Epithelial cell of proximal tubule (primary cell): ENCODE measurements around the gene EIPR1. TPM values are rescaled to one million over a fixed set of nuclear protein-coding genes. Genes with fewer than 3 reads are reported as not detected.

Experiments used
- DNase-seq: peaks from one replicate; pipeline ENCODE4 v3.0.0-alpha.2; 2011; ENCODE audit warnings: low read depth
- H3K4me3 ChIP-seq: 2 replicates; pipeline ENCODE4 v1.5.1; 2011; ENCODE audit warnings: low read depth, mild to moderate bottlenecking, low read length
- total RNA-seq: library from RNA; depleted of rRNA; stranded (reverse); fragments of >200 nt; gene quantifications from 2 replicates; pipeline ENCODE4 v1.2.3, GENCODE V29; 2015
- TF ChIP-seq, protein P1 (sequence below): conservative IDR thresholded peaks from 2 replicates; pipeline ENCODE4 v1.5.1; 2012; ENCODE audit warnings: low read depth, mild to moderate bottlenecking, low read length

EIPR1 gene
- total RNA-seq, 1 donor from 2014 or later: 43.9 TPM

- DNase-seq: no peak
- TF ChIP-seq, protein P1, sequence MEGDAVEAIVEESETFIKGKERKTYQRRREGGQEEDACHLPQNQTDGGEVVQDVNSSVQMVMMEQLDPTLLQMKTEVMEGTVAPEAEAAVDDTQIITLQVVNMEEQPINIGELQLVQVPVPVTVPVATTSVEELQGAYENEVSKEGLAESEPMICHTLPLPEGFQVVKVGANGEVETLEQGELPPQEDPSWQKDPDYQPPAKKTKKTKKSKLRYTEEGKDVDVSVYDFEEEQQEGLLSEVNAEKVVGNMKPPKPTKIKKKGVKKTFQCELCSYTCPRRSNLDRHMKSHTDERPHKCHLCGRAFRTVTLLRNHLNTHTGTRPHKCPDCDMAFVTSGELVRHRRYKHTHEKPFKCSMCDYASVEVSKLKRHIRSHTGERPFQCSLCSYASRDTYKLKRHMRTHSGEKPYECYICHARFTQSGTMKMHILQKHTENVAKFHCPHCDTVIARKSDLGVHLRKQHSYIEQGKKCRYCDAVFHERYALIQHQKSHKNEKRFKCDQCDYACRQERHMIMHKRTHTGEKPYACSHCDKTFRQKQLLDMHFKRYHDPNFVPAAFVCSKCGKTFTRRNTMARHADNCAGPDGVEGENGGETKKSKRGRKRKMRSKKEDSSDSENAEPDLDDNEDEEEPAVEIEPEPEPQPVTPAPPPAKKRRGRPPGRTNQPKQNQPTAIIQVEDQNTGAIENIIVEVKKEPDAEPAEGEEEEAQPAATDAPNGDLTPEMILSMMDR: no peak
- no peak overlapping the region for H3K4me3 ChIP-seq
Measured at GRCh38 chr2:3194828-3195227, 182.8 kb downstream of the EIPR1 start.

- no peak for DNase-seq
- TF ChIP-seq, protein P1: no peak
- H3K4me3 ChIP-seq: no peak overlapping the region
Measured at GRCh38 chr2:3193443-3194330, 183.9 kb downstream of the EIPR1 start.

- no peak overlapping the region for H3K4me3 ChIP-seq
- TF ChIP-seq, protein P1: no peak
- no peak for DNase-seq
Measured at GRCh38 chr2:3192920-3193319, 184.7 kb downstream of the EIPR1 start.

GRCh38 chr2:3192281-3192818, 185.3 kb downstream of the EIPR1 start:
- no peak for DNase-seq
- H3K4me3 ChIP-seq: no peak overlapping the region
- TF ChIP-seq, protein P1: no peak

GRCh38 chr2:3189961-3190360, 187.7 kb downstream of the EIPR1 start:
- TF ChIP-seq, protein P1: no peak
- no peak for DNase-seq
- H3K4me3 ChIP-seq: no peak overlapping the region

DNA sequence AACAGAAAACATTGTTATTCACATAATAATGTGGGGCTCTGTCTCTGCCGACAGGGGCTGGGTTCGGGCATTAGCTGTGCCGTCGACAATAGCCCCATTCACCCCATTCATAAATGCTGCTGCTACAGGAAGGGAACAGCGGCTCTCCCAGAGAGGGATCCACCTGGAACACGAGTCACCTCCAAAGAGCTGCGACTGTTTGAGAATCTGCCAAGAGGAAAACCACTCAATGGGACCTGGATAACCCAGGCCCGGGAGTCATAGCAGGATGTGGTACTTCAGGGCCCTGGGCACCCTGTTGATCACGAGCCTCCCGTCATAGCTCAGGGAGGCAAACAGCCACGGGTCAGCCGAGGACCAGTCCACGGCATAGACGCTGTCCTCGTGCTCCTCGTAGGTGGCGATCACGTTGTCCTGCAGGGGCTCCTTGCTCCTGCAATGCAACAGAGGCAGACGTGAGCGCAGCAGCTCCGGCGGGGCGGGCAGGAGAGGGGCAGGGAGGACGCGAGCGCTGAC, 188.5 kb downstream of the EIPR1 start:
- DNase-seq: no peak
- no peak overlapping the region for H3K4me3 ChIP-seq
- TF ChIP-seq, protein P1: no peak
